Spleen (tissue), 7 donors: ENCODE data around the gene GSTT2B.

Source experiments
- CTCF ChIP-seq, 11 experiments: fragments of 200-600 bp in 7 of 11; fragments of 450-650 bp in 4 of 11; sonication (generic) in 4 of 11; IDR thresholded peaks in 8 of 11; conservative IDR thresholded peaks in 3 of 11; 1 replicate in 7 of 11; 2 replicates in 4 of 11; pipeline versions ENCODE4 v1.4.0 to v1.8.0; 2016 to 2021; ENCODE audit warnings: antibody characterized with exemption in 11 of 11, inconsistent platforms in 4 of 11, mild to moderate bottlenecking in 1 of 11
- POLR2AphosphoS5 ChIP-seq, 3 donors: sonication (generic); formaldehyde crosslinking; IDR thresholded peaks; one replicate each; pipeline ENCODE4 v1.5.1; 2017; ENCODE audit warnings: antibody characterized with exemption in 3 of 3
- donor health status: DM: no; HTN: no; CAD: no; lungs with moderate emphysema.
- donor health status: DM: no; HTN: no; CAD: no.
- donor health status: DM: no; HTN: no; CAD: no.

DNA sequence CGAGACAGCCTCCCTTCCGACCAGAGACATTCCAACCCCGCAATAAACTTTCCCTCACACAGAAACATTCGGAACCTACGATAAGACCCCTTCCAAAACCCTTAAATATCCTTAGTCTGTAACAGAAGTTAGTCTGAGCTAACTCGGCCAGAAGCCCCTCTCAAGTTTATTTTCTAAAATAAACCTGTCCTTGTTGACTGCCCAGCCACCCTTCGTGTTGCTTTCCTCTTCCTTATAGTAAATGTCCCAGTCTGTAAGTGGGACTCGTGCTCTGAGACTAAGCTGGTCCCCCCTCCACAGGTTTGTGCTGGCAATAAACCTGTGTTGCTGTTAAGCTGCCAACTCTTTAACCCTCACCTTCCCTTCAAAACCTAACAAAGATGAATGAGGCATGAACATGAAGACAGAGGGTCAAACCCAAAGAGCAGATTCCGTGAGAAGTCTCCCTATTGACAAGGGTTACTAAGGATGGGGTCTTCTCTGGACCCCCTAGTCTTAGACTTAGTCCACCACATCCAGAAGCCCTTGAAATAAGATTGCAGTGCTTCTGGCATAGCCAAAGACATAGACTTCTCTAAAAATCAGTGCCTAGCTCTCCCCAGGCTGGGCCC, 48.6 kb downstream of the GSTT2B start:
- TF ChIP-seq POLR2AphosphoS5 (IDR thresholded peaks at IDR 0.05) (no peak), CTCF (IDR thresholded peaks at IDR 0.05 in 8 of 11, conservative IDR thresholded peaks at IDR 0.05 in 3 of 11) (no peak)
